Activated naive CD8-positive, alpha-beta T cell treated with anti-CD3 and anti-CD28 coated beads, Interleukin-2, amount 50 U/mL, for 24 hours (primary cell): ENCODE measurements around the gene SORCS2.

Experiments used
- ATAC-seq: fragments of 150-1000 bp; cut with Tn5 transposase; one replicate; pipeline ENCODE4 v1.10.0; 2021
- DNase-seq: peaks from one replicate; pipeline ENCODE4 v3.0.0; 2021
- H3K27ac Mint-ChIP-seq: one replicate; pipeline ENCODE4 v1.8.0; 2021; ENCODE audit warnings: mild to moderate bottlenecking, mixed read lengths
- H3K27me3 Mint-ChIP-seq: one replicate; pipeline ENCODE4 v1.8.0; 2021; ENCODE audit warnings: mixed read lengths
- H3K36me3 Mint-ChIP-seq: one replicate; pipeline ENCODE4 v1.8.0; 2021; ENCODE audit warnings: low read depth, mixed read lengths
- H3K4me1 Mint-ChIP-seq: one replicate; pipeline ENCODE4 v1.8.0; 2021; ENCODE audit warnings: mixed read lengths
- H3K4me3 Mint-ChIP-seq: one replicate; pipeline ENCODE4 v1.8.0; 2021; ENCODE audit warnings: mild to moderate bottlenecking, moderate library complexity, mixed read lengths
- H3K9me3 Mint-ChIP-seq: one replicate; pipeline ENCODE4 v1.8.0; 2021; ENCODE audit warnings: mixed read lengths

Gene SORCS2

GRCh38 chr4:7522452-7523220, 330.3 kb downstream of the SORCS2 start:
- DNase-seq = no peak
- Mint-ChIP-seq H3K9me3 (no peaks in the 10 kb centered on the region), H3K27me3 (peaks cover 7% of the 10 kb centered on the region), H3K27ac (no peak overlapping the region), H3K36me3 (no peaks in the 10 kb centered on the region), H3K4me3 (no peak overlapping the region), H3K4me1 (no peaks in the 10 kb centered on the region)
- ATAC-seq = no peak

DNA sequence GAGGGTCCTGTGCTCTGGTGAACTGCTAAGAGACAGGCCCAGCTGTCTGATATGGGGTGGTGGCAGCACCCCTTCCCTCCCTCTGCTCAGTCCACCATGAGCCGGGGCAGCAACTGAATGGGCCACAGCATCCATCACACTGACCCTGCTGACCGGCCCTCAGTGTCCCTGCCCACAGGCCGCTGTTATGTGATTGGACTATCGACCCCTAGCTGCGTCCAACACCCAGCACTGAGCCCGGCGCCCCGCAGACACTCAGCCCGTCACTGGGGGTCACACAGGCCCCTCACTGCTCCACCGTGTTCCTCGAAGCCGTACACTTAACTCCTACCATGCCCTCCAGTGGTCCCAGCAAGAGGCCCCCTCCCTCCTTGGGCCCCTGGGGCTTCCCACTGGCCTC, 331.2 kb downstream of the SORCS2 start:
- Mint-ChIP-seq H3K27me3 (peaks cover 11% of the 10 kb centered on the region), H3K27ac (no peak overlapping the region), H3K9me3 (no peaks in the 10 kb centered on the region), H3K4me1 (no peaks in the 10 kb centered on the region), H3K4me3 (no peak overlapping the region), H3K36me3 (no peaks in the 10 kb centered on the region)
- ATAC-seq (no peak), DNase-seq (no peak)

GRCh38 chr4:7524064-7524682, 331.8 kb downstream of the SORCS2 start:
- H3K9me3 Mint-ChIP-seq = no peaks in the 10 kb centered on the region
- no peaks in the 10 kb centered on the region for H3K4me1 Mint-ChIP-seq
- H3K27me3 Mint-ChIP-seq = peaks cover 11% of the 10 kb centered on the region
- no peaks in the 10 kb centered on the region for H3K36me3 Mint-ChIP-seq
- no peak overlapping the region for H3K27ac Mint-ChIP-seq
- H3K4me3 Mint-ChIP-seq = no peak overlapping the region
- ATAC-seq (no peak), DNase-seq (no peak)

GRCh38 chr4:7524843-7525242, 332.5 kb downstream of the SORCS2 start:
- Mint-ChIP-seq H3K4me3 (no peak overlapping the region), H3K36me3 (no peaks in the 10 kb centered on the region), H3K27ac (no peak overlapping the region)

DNA sequence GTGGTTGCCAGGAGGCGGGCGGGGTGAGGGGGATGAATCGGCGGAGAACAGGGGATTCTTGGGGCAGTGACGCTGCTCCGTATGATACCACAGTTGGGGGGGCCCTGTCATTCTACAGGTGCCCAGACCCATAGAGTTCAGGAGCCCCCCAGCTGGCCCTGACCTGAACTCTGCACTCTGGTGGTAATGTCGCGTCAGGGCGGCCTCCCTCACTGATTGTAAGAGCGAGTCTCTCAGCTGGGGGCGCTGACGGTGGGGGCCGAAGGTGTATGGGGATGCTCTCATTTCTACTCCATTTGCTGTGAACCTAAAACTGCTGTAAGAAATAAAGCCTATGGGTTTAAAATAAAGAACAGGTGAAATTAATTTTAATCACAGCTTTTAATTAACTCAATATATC, 334.2 kb downstream of the SORCS2 start:
- Mint-ChIP-seq H3K4me1 (no peaks in the 10 kb centered on the region), H3K4me3 (no peak overlapping the region), H3K27me3 (peaks cover 7% of the 10 kb centered on the region), H3K27ac (no peak overlapping the region), H3K9me3 (no peaks in the 10 kb centered on the region), H3K36me3 (no peaks in the 10 kb centered on the region)
- ATAC-seq (no peak), DNase-seq (no peak)

More at GRCh38 chr4:7524843-7525242, 332.5 kb downstream of the SORCS2 start:
- DNase-seq (no peak), ATAC-seq (no peak)
- Mint-ChIP-seq H3K27me3 (peaks cover 11% of the 10 kb centered on the region), H3K9me3 (no peaks in the 10 kb centered on the region), H3K4me1 (no peaks in the 10 kb centered on the region)

GRCh38 chr4:7526929-7527535, 334.7 kb downstream of the SORCS2 start:
- no peaks in the 10 kb centered on the region for H3K4me1 Mint-ChIP-seq
- H3K9me3 Mint-ChIP-seq = no peaks in the 10 kb centered on the region
- no peaks in the 10 kb centered on the region for H3K36me3 Mint-ChIP-seq
- no peak for ATAC-seq
- no peak for DNase-seq
- peaks cover 7% of the 10 kb centered on the region for H3K27me3 Mint-ChIP-seq
- no peak overlapping the region for H3K27ac Mint-ChIP-seq
- no peak overlapping the region for H3K4me3 Mint-ChIP-seq

DNA sequence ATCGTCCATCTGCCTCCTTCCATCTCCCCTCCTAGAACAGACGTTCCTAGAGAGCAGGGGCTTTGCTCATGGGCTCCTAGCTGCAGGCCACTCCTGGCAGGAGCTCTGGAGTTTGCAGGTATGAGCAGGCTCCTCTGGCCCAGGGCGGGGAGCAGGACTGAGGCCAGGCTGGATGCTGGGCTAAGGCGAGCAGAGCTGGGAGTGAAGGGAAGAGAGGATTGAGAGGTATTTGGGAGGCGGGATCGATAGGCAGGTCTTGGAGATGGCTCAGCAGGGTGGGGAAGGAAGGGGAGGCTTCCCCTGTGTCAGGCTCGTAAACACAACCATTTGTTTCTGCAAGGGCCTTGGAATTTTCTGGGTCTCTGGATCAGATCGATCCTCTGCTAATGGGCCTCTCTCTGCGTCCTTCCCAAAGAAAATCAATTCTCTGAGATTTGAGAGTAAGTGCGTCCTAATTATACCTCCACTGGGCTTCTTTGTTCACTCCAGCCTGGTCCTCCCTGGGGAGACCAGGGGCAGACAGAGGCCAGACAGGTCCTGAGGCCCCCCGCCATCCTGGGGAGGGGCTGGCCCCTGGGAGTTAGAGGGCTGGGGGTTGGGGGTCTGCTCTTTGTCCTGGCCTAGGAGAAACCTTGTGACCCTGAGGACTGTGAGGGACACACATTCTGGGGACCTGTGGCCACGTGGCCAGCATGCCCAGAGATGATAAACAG, 337.2 kb downstream of the SORCS2 start:
- Mint-ChIP-seq H3K4me1 (no peaks in the 10 kb centered on the region), H3K27ac (no peak overlapping the region), H3K4me3 (no peak overlapping the region), H3K9me3 (no peaks in the 10 kb centered on the region), H3K27me3 (peaks cover 7% of the 10 kb centered on the region), H3K36me3 (no peaks in the 10 kb centered on the region)
- ATAC-seq (no peak), DNase-seq (no peak)

GRCh38 chr4:7530082-7530481, 337.7 kb downstream of the SORCS2 start:
- Mint-ChIP-seq H3K36me3 (no peaks in the 10 kb centered on the region), H3K4me1 (no peaks in the 10 kb centered on the region), H3K27me3 (peaks cover 7% of the 10 kb centered on the region), H3K27ac (no peak overlapping the region), H3K4me3 (no peak overlapping the region), H3K9me3 (no peaks in the 10 kb centered on the region)
- no peak for ATAC-seq
- no peak for DNase-seq

- H3K4me3 Mint-ChIP-seq = no peak overlapping the region
- no peak for DNase-seq
- no peaks in the 10 kb centered on the region for H3K9me3 Mint-ChIP-seq
- ATAC-seq = no peak
- H3K36me3 Mint-ChIP-seq = no peaks in the 10 kb centered on the region
- peaks cover 4% of the 10 kb centered on the region for H3K27me3 Mint-ChIP-seq
- no peak overlapping the region for H3K27ac Mint-ChIP-seq
- no peaks in the 10 kb centered on the region for H3K4me1 Mint-ChIP-seq
These were observed 338.7 kb downstream of the SORCS2 start for GRCh38 chr4:7530932-7531639.

GRCh38 chr4:7531640-7531994, 339.3 kb downstream of the SORCS2 start:
- H3K9me3 Mint-ChIP-seq = no peaks in the 10 kb centered on the region
- DNase-seq (no peak), ATAC-seq (no peak)
- peaks cover 3% of the 10 kb centered on the region for H3K27me3 Mint-ChIP-seq
- no peaks in the 10 kb centered on the region for H3K36me3 Mint-ChIP-seq
- H3K27ac Mint-ChIP-seq = no peak overlapping the region
- no peaks in the 10 kb centered on the region for H3K4me1 Mint-ChIP-seq
- no peak overlapping the region for H3K4me3 Mint-ChIP-seq

GRCh38 chr4:7532043-7532442, 339.7 kb downstream of the SORCS2 start:
- ATAC-seq (no peak), DNase-seq (no peak)
- no peaks in the 10 kb centered on the region for H3K4me1 Mint-ChIP-seq
- no peaks in the 10 kb centered on the region for H3K9me3 Mint-ChIP-seq
- peaks cover 3% of the 10 kb centered on the region for H3K27me3 Mint-ChIP-seq
- H3K36me3 Mint-ChIP-seq = no peaks in the 10 kb centered on the region
- no peak overlapping the region for H3K4me3 Mint-ChIP-seq
- no peak overlapping the region for H3K27ac Mint-ChIP-seq

GRCh38 chr4:7533267-7533666, 340.9 kb downstream of the SORCS2 start:
- no peak overlapping the region for H3K4me3 Mint-ChIP-seq

DNA sequence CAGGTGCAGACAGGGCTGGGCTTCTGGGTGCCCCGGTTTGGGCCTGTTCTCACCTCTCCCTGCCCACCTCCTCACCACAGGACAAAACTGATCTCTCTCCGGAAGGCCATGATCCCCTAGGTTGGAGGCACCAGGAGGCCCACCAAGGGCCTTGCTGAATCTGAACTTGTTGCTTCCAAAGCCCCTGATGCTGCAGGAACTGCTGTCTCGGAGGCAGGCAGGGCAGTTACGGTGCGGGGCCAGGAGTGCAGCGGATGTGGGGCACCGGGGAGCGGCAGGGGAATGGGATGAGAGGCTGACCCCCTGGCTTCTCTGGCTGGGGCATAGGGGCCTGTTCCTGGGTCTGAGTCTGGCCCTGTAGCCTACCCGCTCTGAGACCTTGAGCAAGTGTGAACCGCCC, 342.8 kb downstream of the SORCS2 start:
- Mint-ChIP-seq H3K9me3 (no peaks in the 10 kb centered on the region), H3K27me3 (no peaks in the 10 kb centered on the region), H3K27ac (no peak overlapping the region), H3K4me3 (no peak overlapping the region), H3K4me1 (no peaks in the 10 kb centered on the region), H3K36me3 (no peaks in the 10 kb centered on the region)
- no peak for DNase-seq
- no peak for ATAC-seq

More at GRCh38 chr4:7533267-7533666, 340.9 kb downstream of the SORCS2 start:
- Mint-ChIP-seq H3K4me1 (no peaks in the 10 kb centered on the region), H3K27me3 (no peaks in the 10 kb centered on the region), H3K27ac (no peak overlapping the region), H3K36me3 (no peaks in the 10 kb centered on the region), H3K9me3 (no peaks in the 10 kb centered on the region)
- DNase-seq (no peak), ATAC-seq (no peak)

DNA sequence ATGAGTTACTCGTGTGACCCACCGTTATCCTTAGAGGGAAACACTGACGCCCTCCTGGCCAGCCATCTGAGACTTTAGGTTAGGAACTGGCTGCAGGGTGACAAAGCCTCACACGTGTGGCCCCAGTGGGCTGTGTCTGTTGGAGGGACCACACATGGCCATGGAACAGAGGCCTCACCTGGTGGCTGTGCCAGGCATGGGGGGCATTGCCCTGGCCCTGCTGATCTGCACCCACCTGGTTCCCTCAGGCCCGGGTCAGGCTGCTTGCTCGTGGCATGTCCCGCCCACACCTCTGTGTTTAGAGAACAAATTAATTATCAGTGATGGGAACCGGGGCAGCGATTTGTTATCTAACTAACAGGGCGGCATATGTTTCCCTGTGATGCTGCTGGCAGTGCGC, 343.3 kb downstream of the SORCS2 start:
- ATAC-seq = no peak
- Mint-ChIP-seq H3K36me3 (no peaks in the 10 kb centered on the region), H3K27me3 (no peaks in the 10 kb centered on the region), H3K4me3 (no peak overlapping the region), H3K4me1 (no peaks in the 10 kb centered on the region), H3K27ac (no peak overlapping the region), H3K9me3 (no peaks in the 10 kb centered on the region)
- DNase-seq = no peak
